ENCODE data around the gene EXOC5.

Gene EXOC5

GRCh38 chr14:57174466-57174865, 94.2 kb downstream of the EXOC5 start:
- no peaks in the 10 kb centered on the region for H3K27me3 ChIP-seq (ENCODE audit: insufficient read depth, low read depth)
- H4K20me1 ChIP-seq (ENCODE audit: insufficient read depth): no peaks in the 10 kb centered on the region
- H3K27ac ChIP-seq: no peak overlapping the region
- no peaks in the 10 kb centered on the region for H3K36me3 ChIP-seq (ENCODE audit: insufficient read depth)
- H3K4me3 ChIP-seq (IDR thresholded peaks at IDR 0.05; ENCODE audit: insufficient read depth, low read depth, low read length): no peak overlapping the region
- H3K9ac ChIP-seq: no peak overlapping the region
- TF ChIP-seq, protein P1, sequence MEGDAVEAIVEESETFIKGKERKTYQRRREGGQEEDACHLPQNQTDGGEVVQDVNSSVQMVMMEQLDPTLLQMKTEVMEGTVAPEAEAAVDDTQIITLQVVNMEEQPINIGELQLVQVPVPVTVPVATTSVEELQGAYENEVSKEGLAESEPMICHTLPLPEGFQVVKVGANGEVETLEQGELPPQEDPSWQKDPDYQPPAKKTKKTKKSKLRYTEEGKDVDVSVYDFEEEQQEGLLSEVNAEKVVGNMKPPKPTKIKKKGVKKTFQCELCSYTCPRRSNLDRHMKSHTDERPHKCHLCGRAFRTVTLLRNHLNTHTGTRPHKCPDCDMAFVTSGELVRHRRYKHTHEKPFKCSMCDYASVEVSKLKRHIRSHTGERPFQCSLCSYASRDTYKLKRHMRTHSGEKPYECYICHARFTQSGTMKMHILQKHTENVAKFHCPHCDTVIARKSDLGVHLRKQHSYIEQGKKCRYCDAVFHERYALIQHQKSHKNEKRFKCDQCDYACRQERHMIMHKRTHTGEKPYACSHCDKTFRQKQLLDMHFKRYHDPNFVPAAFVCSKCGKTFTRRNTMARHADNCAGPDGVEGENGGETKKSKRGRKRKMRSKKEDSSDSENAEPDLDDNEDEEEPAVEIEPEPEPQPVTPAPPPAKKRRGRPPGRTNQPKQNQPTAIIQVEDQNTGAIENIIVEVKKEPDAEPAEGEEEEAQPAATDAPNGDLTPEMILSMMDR (conservative IDR thresholded peaks at IDR 0.05; ENCODE audit: low read depth, low read length): no peak
- H3K4me2 ChIP-seq: no peak overlapping the region
- no peak overlapping the region for H2AFZ ChIP-seq (ENCODE audit: low read depth)
- no peaks in the 10 kb centered on the region for H3K4me1 ChIP-seq (ENCODE audit: low read depth, poor library complexity, severe bottlenecking)
- H3K79me2 ChIP-seq (ENCODE audit: insufficient read depth, low read depth): no peaks in the 10 kb centered on the region

- Histone ChIP-seq H3K4me2 (no peak overlapping the region), H2AFZ (ENCODE audit: low read depth) (no peak overlapping the region), H3K4me1 (ENCODE audit: low read depth, poor library complexity, severe bottlenecking) (peaks cover 10% of the 10 kb centered on the region), H3K9ac (no peak overlapping the region), H3K79me2 (ENCODE audit: insufficient read depth, low read depth) (no peaks in the 10 kb centered on the region), H3K27ac (no peak overlapping the region), H4K20me1 (ENCODE audit: insufficient read depth) (no peaks in the 10 kb centered on the region), H3K27me3 (ENCODE audit: insufficient read depth, low read depth) (no peaks in the 10 kb centered on the region), H3K36me3 (ENCODE audit: insufficient read depth) (no peaks in the 10 kb centered on the region), H3K4me3 (IDR thresholded peaks at IDR 0.05; ENCODE audit: insufficient read depth, low read depth, low read length) (no peak overlapping the region)
- TF ChIP-seq, protein P1 (conservative IDR thresholded peaks at IDR 0.05; ENCODE audit: low read depth, low read length): no peak
These were observed 96.8 kb downstream of the EXOC5 start for GRCh38 chr14:57171903-57172302.

GRCh38 chr14:57171363-57171762, 97.3 kb downstream of the EXOC5 start:
- H4K20me1 ChIP-seq (ENCODE audit: insufficient read depth): no peaks in the 10 kb centered on the region
- no peaks in the 10 kb centered on the region for H3K36me3 ChIP-seq (ENCODE audit: insufficient read depth)
- no peak overlapping the region for H3K9ac ChIP-seq
- no peak overlapping the region for H3K27ac ChIP-seq
- H2AFZ ChIP-seq (ENCODE audit: low read depth): no peak overlapping the region
- H3K4me2 ChIP-seq: no peak overlapping the region
- H3K79me2 ChIP-seq (ENCODE audit: insufficient read depth, low read depth): no peaks in the 10 kb centered on the region
- H3K4me1 ChIP-seq (ENCODE audit: low read depth, poor library complexity, severe bottlenecking): peaks cover 10% of the 10 kb centered on the region
- TF ChIP-seq, protein P1 (conservative IDR thresholded peaks at IDR 0.05; ENCODE audit: low read depth, low read length): no peak
- H3K4me3 ChIP-seq (IDR thresholded peaks at IDR 0.05; ENCODE audit: insufficient read depth, low read depth, low read length): no peak overlapping the region
- no peaks in the 10 kb centered on the region for H3K27me3 ChIP-seq (ENCODE audit: insufficient read depth, low read depth)

- H3K4me1 ChIP-seq (ENCODE audit: low read depth, poor library complexity, severe bottlenecking): peaks cover 10% of the 10 kb centered on the region
- no peak overlapping the region for H3K4me3 ChIP-seq (IDR thresholded peaks at IDR 0.05; ENCODE audit: insufficient read depth, low read depth, low read length)
- H3K4me2 ChIP-seq: no peak overlapping the region
- no peak overlapping the region for H2AFZ ChIP-seq (ENCODE audit: low read depth)
- no peak overlapping the region for H3K9ac ChIP-seq
- H4K20me1 ChIP-seq (ENCODE audit: insufficient read depth): no peaks in the 10 kb centered on the region
- H3K36me3 ChIP-seq (ENCODE audit: insufficient read depth): no peaks in the 10 kb centered on the region
- no peak overlapping the region for H3K27ac ChIP-seq
- no peaks in the 10 kb centered on the region for H3K27me3 ChIP-seq (ENCODE audit: insufficient read depth, low read depth)
- H3K79me2 ChIP-seq (ENCODE audit: insufficient read depth, low read depth): no peaks in the 10 kb centered on the region
- TF ChIP-seq, protein P1 (conservative IDR thresholded peaks at IDR 0.05; ENCODE audit: low read depth, low read length): no peak
These were observed 98.8 kb downstream of the EXOC5 start for GRCh38 chr14:57169901-57170300.
